ENCODE results near the gene CCDC68.

CCDC68 gene

DNA sequence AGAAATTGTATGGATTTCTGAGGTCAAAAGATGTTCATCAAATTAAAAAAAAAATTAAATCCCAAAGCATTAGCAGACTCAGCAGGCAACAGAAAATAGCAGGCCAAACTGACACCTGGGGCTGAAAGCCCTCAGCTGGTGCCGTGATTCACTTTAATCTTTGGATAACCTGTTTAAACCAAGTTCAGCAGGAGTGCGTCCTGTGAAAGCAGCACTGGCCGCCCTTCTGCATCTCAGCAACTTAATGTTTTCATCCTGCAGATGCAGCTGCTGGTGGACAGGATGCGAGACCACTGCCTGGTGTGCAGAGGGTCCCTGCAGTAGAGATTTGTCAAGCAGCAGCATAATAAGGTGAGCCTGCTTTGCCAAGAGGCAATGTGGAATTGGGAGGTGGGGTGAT, 41.2 kb downstream of the CCDC68 start:
- DNase-seq: no peak

DNA sequence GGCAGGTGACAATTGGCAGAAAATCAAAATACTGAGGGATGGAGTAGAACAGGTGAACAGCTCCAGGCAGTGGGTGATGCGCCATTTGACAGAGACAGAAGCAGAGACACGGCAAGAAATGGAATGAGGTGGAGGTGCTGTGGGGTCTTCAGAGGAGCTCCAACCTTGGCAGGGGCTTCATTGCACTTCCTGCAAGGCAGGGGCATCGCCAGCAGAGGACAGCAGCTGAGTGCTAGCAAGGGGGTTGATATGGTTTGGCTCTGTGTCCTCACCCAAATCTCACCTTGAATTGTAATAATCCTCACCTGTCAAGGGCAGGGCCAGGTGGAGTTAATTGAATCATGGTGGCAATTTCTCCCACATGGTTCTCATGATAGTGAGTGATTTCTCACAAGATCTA, 42.8 kb downstream of the CCDC68 start:
- no peak for DNase-seq

DNA sequence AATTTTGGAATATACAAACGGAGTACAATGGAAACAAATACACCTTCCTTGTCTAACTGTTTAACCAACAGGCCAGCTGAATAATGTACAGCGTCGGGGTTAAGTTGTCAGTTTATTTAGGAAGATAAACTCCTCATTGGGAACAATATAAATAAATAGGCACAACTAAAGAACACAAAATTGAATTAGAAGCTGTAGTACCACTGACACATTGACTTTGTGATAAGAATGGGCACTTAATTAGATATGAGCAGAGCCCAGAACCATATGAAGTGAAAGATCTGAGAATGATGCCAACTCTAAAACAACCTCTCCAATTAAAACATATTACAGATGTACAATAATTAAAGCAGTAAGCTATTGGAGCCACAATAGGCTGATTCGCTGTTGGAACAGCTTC, 44.4 kb downstream of the CCDC68 start:
- DNase-seq: no peak

DNA sequence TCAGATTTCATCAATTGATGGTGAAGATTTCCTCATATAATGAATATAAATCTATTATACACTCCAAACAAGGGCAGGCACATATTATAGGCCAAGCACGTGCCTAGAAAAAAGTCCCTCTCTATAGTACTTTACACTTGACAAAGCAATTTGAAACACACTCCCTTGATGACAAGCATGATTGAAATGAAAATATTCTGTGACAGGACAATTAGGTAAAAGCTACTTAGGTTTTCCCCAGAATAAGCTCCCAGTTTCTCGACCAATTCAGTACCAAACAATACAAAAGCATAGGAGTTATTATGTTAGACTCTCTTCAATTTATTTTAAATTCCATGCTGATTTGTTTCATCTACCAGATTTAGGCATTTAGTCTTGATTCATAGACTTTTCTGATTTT, 47.7 kb downstream of the CCDC68 start:
- DNase-seq: no peak

DNA sequence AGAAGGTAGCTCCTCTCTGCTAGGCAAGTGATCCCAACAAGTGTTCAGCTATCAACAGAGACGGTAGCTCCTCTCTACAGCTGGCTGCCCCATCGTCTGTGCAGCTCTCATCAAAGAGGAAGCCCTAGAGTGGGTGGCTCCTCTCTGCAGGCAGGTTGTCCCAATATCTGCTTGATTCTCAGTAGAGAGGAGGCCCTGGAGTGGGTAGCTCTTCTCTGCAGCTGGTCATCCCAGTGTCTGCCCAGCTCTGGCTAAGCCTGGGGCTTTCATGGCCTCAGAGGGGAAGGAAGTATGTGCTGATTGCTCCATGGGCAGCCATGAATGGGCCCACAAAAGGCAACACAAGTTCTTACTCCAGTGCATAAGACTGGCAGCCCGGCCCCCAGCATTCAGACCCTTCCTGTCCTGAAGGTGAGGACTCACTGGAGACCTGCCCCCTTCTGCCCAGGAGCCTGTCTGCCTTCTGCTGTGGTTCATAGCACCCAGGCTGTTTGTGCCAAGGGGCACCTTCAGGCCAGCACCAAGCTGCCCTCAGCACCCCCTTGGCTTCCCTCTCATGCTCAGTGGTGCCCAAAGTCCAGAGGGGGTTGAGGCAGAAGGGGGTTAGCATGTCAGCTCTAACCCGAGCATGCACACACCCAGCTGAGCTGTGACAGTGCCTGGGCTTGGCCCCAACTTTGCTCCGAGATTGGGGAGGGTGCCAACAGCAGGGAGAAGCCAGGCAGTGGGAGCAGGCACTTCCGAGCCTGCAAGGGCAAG, 48.9 kb downstream of the CCDC68 start:
- DNase-seq: no peak

DNA sequence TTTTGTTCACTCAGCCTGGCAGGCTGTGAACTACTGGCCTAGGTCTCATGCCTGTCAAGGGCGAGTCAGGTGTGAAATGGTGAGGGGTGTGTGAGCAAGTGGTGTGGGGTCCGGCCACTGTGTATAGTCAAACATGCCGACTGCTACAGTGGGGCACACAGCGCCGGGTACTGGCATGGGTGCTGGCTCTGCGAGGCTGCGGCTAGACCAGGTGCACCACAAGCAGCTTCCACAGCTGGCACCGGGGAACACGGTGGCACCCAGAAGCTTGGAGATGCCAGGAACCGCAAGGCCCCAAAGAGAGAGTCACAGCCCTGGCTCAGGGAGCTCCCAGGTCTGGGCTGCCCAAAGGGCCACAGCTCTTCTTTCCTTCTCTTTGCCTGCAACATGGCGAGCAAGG, 49.7 kb downstream of the CCDC68 start:
- no peak for DNase-seq

DNA sequence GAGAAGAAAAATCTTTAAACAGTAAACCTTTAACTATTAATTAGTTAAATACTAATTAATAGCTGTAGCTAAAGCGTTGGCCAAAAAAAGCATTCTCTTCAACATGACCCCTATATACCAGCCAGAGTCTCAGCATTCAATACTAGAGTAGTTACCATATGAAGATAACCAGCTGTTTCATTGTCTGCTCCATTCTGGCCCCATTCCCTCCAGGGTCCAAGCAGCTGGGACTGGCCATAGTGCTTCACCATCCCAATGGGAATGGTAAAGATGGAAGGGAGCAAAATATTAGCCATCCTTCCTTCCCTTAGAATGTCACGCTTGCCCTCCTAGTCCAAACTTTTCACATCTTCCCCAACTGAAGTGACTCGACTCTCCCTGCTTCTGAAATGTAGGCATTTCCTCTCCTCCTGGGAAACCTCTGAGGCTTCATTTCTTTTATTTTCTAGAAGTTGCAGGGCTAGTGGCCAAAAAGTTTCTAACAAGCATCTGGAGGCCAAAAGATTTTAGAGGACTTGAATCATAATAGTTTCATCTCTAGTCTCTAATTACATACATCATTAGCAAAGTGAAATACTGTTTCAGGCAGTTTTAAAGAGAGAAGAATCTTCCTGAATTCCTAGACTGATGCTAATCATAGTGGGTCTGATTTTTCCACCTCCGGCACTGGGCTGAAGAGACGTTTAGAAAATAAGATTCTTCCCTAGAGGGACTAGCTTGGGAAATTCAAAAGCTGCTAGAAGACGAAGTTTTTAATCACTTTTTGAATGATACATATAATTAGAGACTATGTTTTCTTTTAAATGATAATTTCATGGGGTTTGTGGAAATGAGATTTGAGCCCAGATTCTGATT, 52.7 kb downstream of the CCDC68 start:
- no peak for DNase-seq

DNA sequence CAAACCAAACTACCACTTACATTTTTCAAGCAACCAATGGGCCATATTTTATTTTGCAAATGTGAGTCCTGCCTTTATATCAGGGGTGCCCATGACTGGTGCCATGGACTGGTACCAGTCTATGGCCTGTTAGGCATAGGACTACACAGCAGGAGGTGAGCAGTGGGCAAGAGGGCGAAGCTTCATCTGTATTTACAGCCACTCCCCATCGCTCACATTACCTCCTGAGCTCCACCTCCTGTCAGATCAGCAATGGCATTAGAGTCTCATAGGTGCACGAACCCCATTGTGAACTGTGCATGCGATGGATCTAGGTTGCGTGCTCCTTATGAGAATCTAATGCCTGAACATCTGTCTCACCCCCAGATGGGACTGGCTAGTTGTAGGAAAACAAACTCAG, 53.6 kb downstream of the CCDC68 start:
- no peak for DNase-seq

DNA sequence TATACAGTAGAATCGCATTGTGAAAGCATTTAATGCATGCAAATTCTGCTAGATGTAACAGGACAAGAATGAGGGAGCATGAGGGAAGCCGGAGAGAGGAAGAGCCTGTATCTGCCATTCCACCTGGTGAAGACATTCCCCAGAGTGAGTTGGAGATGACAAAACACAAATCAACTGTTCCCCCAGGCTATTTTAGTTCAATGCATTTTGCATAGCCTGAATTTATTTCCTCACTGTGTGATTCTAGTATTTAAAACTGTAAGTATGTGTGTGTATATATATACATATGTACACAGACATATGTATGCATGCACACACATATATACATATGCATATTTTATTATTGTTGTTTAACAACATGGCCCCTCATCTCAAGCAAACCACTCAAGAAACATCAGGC, 54.7 kb downstream of the CCDC68 start:
- no peak for DNase-seq

DNA sequence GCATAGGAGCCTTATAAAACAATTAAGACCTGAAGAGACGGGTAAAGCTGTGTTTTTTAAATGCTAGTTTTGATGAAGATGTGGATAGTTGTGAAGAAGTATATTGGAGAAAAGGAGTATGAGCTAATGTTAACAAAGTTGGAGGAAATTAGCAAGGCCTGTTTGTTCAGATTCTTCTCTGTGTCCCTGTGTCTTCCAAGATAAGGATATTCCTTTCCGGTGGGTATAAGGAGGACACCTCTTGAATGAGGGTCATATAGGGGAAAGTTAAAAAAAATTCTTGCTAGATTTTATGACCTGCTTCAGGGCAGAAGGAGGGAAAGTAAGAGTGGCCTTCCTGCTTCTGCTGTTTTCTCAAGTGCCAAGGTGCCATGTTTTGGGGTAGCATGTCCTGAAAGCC, 59.0 kb downstream of the CCDC68 start:
- no peak for DNase-seq

DNA sequence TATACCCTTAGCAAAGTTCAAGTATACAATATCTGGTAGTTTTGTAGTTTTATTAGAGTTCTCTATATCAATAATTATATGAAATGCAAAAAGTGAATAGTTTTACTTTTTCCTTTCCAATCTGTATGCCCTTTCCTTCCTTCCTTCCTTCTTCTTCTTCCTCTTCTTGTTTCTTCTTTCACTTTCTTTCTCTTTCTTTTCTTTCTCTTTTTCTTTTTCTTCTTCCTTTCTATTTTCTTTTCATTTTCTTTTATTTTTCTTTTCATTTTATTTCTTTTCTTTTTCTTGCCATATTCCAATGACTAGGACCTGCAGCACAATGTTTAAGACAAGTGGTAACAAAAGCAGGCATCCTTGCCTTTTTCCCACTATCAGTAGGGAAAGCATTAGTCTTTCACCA, 59.8 kb downstream of the CCDC68 start:
- DNase-seq: no peak

DNA sequence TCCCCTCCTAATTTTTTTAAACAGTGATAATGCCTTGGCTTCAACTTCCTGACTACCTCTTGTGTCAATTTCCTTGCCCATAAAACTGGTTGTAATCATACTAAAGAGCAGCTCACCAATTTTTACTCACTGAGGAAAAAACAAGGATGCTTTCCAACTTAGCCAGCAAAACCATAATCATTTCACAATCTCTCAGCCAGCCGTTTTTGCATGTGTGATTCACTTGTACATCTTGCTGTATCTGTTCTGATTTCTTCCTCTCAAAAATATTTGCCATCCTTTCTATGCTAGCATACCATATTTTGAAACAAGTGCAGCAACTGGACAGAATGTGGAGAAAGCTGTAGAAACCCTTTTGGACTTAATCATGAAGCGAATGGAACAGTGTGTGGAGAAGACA, 70.3 kb downstream of the CCDC68 start:
- no peak for DNase-seq

DNA sequence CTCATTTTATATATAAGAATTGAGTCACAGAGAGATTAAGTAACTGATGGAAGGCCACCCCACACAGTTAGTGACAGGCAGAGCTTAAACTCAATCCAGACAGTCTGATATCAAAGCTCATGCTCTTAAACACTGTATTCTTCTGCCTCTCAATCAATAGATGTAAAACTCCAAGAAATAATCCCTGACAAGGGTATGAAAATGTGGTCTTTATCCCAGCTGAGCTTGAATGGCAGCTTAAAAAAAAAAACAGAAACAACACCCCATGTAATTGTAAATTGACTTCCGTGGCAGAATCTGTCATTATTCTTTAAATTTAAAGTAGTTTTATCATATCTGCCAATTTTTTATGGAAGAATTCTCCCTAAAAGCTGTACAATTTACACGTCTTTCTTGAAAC, 70.9 kb downstream of the CCDC68 start:
- DNase-seq: no peak

DNA sequence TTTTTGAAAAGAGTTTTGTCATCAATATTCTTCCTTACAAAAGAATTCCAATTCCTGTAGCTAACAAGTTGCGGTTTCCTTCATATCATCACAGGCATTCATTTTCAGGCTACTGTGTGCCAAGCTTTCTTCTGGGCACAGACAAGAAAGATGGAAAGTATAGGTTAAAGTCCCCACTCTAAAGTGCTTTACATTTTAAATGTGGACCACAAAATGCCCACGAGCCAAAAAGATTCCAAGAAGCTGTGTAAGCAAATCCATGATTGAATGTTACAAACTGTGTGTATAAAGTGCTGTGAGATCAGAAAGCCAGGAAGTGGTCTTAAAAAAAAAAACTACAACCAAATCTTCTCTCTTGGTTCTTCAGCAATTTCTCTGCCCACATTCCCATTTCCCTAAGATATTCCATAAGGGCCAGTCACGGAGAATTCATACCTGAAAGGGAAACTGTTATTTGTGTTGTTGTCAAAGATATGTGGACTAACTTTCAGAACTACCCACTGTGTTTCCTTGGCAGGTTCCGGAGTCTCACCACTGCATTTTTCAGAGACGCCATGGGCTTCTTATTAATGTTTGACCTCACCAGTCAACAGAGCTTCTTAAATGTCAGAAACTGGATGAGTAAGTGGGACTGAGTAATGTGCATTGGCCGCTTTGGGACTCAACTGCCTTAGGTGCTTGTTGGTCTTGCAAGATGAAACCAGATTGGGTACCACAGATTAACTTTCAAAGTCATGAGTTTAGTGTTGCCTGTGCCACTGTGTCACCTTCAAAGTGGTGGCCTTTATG, 75.3 kb downstream of the CCDC68 start:
- DNase-seq: no peak

DNA sequence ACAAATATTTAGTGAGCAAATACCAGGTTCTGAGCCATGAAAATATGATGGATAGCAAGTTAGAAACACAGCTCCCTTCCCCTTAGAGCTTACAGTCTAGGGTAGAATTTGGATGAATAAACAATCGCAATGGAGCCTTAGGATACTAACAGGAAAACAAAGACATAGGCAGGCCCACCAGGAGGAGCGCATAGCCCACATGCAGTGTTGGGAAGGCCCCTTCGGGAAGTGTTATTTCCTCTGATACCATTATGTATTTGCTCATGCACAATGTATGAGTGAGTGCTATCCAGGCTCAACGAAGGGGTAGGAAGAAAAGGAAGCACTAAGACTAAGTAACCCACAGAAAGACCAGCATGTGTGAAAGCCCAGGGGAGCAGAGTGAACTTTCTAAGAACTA, 76.9 kb downstream of the CCDC68 start:
- DNase-seq: no peak

DNA sequence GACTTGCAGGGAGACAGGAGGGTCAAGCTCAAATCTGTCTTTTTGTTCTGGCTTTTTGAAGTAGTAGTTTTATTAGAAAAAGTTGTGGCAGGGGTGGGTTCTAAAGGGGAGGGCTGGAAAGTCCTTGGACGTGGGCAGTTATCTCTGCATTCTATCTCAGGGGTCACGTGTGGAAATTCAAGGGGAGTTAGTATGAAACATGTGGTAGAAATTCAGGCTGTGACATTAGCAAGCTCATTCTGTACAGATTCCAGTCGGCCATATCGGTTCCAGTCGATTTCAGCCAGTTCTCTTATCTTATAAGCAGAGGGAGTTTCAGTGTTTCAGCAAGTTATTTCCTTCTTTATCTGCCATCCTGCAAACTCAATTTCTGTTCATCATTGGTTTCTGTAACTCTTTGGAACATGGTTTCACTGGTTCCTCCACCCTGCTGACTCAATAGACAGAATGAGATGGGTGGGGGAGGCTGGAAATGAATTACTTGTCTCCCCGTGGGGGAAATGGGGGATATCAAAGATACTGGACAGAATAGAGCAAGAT, 78.0 kb downstream of the CCDC68 start:
- no peak for DNase-seq

DNA sequence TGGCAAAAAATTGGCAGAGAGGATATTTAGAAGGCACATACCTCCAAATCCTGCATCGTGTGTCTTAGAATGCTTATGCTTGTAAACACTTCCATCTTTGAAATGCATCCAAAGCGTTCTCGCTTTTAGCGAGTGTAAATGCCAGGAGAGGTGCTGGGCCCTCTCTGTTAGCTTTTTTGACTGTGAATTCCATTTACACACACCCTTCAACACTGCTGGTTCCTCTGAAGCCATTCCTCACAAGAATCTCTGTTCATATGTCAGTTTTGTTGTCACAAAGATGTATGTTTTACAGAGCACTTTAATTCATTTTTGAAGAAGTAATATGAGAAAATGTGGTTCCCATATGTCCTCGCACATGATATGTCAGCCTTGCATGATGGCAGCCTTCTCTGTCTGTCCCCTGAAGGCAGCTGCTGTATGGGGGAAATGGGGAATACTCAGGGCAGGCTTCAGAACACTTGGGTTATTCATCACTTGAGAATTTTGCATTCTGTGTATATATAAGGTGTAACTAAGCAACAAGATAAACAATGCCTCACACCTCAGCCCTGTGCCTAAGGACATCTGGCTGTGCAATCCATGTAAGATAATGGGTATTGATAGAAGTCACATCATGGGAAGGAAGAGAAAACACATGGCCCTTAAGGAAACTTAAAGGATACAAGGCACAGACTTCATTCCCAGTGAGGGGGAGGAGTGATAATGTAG, 78.7 kb downstream of the CCDC68 start:
- DNase-seq: peak; percentile 54

DNA sequence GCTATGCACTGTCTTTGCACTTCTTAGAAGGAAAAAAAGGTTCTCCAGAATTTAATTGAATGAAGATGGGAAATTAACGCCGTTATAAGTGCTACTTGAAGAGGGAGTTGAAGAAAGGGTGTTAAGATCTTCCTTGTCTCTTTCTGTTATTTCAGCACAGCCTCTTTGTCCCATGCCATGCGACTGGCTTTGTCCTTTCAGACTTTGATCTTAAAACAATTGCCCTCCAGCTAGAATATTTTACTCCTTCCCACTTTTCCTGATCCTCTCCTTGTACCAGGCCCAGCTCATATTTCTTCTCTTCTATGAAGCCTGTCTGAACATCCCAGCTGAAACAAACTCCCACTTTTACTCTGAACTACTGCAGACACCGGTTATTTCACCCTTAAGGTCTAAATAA, 79.6 kb downstream of the CCDC68 start:
- DNase-seq: no peak

DNA sequence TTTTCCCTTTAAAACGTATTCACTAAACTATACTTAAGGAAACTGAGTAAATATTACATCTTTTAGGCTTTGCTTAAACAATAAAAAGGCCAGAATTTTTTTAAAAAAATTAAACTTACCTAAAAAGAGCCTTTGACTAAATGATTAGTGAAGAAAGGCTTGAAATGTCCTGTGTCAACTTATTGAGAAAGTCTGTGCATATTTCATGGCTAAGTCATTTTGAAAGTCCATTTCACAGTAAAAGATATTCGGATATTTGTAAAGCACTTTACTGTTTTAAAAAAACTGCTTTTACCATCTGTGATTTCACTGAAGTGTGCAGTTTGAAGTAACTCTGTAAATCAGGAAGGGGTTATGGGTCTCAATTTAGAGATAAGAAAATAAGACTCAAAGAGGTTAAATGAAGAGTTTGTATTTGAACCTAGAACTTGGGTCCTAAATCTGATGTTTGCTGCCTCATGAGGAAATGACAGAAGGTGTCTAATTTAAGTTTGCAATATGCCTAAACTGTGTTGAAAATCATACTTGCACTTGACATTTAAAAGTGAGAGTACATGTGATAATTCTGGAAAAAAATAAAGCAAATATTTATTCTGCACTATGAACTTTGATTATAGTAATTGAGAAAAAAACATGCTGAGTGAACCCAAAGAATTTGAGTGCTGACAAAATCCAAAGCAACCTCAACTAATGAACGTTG, 80.5 kb downstream of the CCDC68 start:
- peak; percentile 4 for DNase-seq

DNA sequence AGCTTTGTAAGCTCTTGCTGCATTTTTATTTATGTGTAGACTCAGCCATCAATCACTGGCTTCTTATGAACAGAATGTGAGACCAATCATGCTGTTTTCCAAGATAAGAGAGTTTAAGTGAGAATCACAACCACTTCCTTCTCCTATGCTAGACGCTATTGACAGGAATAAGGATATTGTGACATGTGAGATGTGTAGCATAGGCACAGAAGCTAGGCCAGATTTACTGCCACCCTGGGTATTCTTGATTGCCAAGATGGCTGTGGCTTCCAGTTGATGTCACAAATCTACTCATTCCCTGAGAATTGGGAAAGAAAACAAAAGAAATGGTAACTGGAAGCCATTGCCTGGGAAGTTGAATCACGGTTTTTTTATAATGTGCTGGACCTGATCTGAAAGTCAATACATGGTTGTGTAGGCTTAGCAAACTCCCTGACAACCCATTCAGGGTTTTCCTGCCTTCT, 81.1 kb downstream of the CCDC68 start:
- peak; percentile 16 for DNase-seq

DNA sequence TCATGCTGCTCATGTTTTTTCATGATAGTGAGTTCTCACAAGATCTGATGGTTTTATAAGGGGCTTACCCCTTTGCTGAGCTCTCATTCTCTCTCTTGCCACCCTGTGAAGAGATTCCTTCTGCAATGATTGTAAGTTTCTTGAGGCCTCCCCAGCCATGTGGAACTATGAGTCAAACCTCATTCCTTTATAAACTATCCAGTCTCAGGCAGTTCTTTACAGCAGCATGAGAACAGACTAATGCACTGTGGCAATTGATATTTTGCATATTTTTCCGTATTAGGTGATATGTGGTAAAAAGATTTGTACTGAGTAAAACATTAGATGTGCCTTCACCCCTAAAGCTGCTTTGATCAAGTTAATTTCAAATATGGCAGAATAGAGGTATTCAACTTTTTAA, 82.2 kb downstream of the CCDC68 start:
- peak; percentile 16 for DNase-seq

DNA sequence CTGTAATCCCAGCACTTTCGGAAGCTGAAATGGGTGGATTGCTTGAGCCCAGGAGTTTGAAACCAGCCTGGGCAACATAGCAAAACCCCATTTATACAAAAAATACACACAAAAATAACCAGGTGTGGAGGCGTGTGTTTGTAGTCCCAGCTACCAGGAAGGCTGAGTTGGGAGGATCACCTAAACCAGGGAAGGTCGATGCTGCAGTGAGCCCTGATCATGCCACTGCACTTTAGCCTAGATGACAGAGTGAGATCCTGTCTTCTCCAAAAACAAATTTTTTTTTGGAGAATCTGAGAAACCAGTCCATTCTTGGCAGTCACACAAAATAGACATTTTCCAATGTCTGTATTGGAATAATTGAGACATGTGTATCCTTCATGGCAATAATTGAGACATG, 84.2 kb downstream of the CCDC68 start:
- DNase-seq: no peak
